GM12878 (cell line): ENCODE data around the gene GFM1. TPM values are rescaled to one million over a fixed set of nuclear protein-coding genes. Genes with fewer than 3 reads are reported as not detected.

Source experiments
- ATAC-seq: fragments of 200-7000 bp; cut with Tn5 transposase; 3 replicates; pipeline ENCODE4 v1.9.1; 2020; ENCODE audit warnings: mild to moderate bottlenecking, moderate library complexity
- BruUV-seq: library from RNA; stranded (reverse); fragments of 400-500 nt; replicated peaks from 2 replicates; lab custom pipeline; 2021; lab: Mats Ljungman, UMichigan
- CTCF ChIA-PET: fragments of 300-600 bp; sonication (Branson Sonifier 250); formaldehyde crosslinking; extraction: SDS; loops from one replicate; lab custom pipeline; 2021; ENCODE audit warnings: inconsistent platforms; lab: Yijun Ruan, JAX
- POLR2A ChIA-PET: fragments of 350-600 bp; formaldehyde crosslinking; extraction: SDS; loops from one replicate; lab custom pipeline; 2021; ENCODE audit warnings: inconsistent platforms; lab: Charles Lee
- RAD21 ChIA-PET: fragments of 300-600 bp; sonication (Branson Sonifier 250); formaldehyde crosslinking; loops from one replicate; lab custom pipeline; 2023; ENCODE audit warnings: antibody characterized with exemption; ENCODE audit not compliant: unreplicated experiment; lab: Charles Lee
- SMC1A ChIA-PET: fragments of 300-600 bp; sonication (Branson Sonifier 250); formaldehyde crosslinking; loops from one replicate; lab custom pipeline; 2023; ENCODE audit not compliant: unreplicated experiment, uncharacterized antibody; lab: Charles Lee
- DNase-seq: peaks from one replicate; pipeline ENCODE4 v3.0.0-alpha.2; 2011; ENCODE audit warnings: low read depth, low spot score
- FAIRE-seq: peaks from 3 replicates; lab custom pipeline; 2011; peaks lifted over from hg19 to GRCh38; lab: Jason Lieb, UNC
- H2AFZ ChIP-seq: 2 replicates; pipeline ENCODE4 v1.6.0; 2011; ENCODE audit warnings: low read depth, low read length, control low read depth; ENCODE audit not compliant: control insufficient read depth
- H3K27ac ChIP-seq: 2 replicates; pipeline ENCODE4 v1.5.1; 2011; ENCODE audit warnings: control low read depth; ENCODE audit not compliant: control insufficient read depth, insufficient read depth
- H3K27me3 ChIP-seq, 2 experiments: replicated peaks in 1 of 2; 2 replicates each; pipeline versions ENCODE4 v1.6.0 to v1.6.1; 2011; ENCODE audit warnings: low read length in 1 of 2; ENCODE audit not compliant: control insufficient read depth in 2 of 2, insufficient read depth in 2 of 2
- H3K36me3 ChIP-seq, 2 experiments: 2 replicates each; pipeline ENCODE4 v1.5.1; 2011; ENCODE audit warnings: low read length in 1 of 2; ENCODE audit not compliant: control insufficient read depth in 2 of 2, insufficient read depth in 2 of 2
- H3K4me1 ChIP-seq: 2 replicates; pipeline ENCODE4 v1.6.1; 2011; ENCODE audit warnings: mild to moderate bottlenecking, low read length, moderate library complexity, mixed read lengths; ENCODE audit not compliant: control insufficient read depth, insufficient read depth
- H3K4me2 ChIP-seq: 2 replicates; pipeline ENCODE4 v1.6.0; 2011; ENCODE audit warnings: control low read depth; ENCODE audit not compliant: control insufficient read depth, insufficient read depth
- H3K4me3 ChIP-seq: fragments of 200-600 bp; sonication (generic); 2 replicates; pipeline ENCODE4 v1.5.1; 2016
- H3K79me2 ChIP-seq: 2 replicates; pipeline ENCODE4 v1.6.0; 2011; ENCODE audit warnings: low read length; ENCODE audit not compliant: control insufficient read depth, insufficient read depth
- H3K9ac ChIP-seq: 2 replicates; pipeline ENCODE4 v1.8.0; 2011; ENCODE audit warnings: low read length, control low read depth, mixed read lengths; ENCODE audit not compliant: control insufficient read depth, insufficient read depth
- H3K9me3 ChIP-seq: replicated peaks from 3 replicates; pipeline ENCODE4 v1.5.1; 2011; ENCODE audit warnings: mild to moderate bottlenecking, low read length; ENCODE audit not compliant: control insufficient read depth, insufficient read depth
- H4K20me1 ChIP-seq: 2 replicates; pipeline ENCODE4 v1.6.0; 2011; ENCODE audit not compliant: control insufficient read depth, insufficient read depth
- EGR1 ChIP-seq, 2 experiments: IDR thresholded peaks; 1 replicate in 1 of 2; 2 replicates in 1 of 2; pipeline ENCODE4 v1.6.1; 2011 to 2012; ENCODE audit warnings: low read depth in 2 of 2, low read length in 2 of 2, borderline replicate concordance in 1 of 2, mild to moderate bottlenecking in 1 of 2, moderate library complexity in 1 of 2
- MXI1 ChIP-seq: fragments of 150-350 bp; IDR thresholded peaks from 2 replicates; pipeline ENCODE4 v1.6.1; 2011; ENCODE audit warnings: low read depth, mild to moderate bottlenecking, inconsistent platforms, low read length, improper control_type of control experiment
- POLR2AphosphoS5 ChIP-seq: IDR thresholded peaks from 2 replicates; pipeline ENCODE4 v1.6.1; 2011; ENCODE audit warnings: mild to moderate bottlenecking, low read length, inconsistent platforms
- WGBS: methylation state at CpG from one replicate; pipeline ENCODE4 v1.1.6; 2016; ENCODE audit warnings: low lambda C conversion rate; ENCODE audit not compliant: insufficient replicate concordance, insufficient coverage; ENCODE audit errors: missing lambda C conversion rate; 5-methylcytosine and 5-hydroxymethylcytosine counted together
- in situ Hi-C: fragments of 300-500 bp; cut with MboI; formaldehyde crosslinking; loops from 9 replicates; pipeline ENCODE4 v1.14.3; 2018; ENCODE audit warnings: mixed read lengths
- intact Hi-C: fragments of 100-400 bp; cut with micrococcal nuclease; formaldehyde crosslinking; loops from one replicate; pipeline ENCODE4 v1.14.2; 2022; ENCODE audit not compliant: unreplicated experiment
- polyA plus RNA-seq, 11 experiments: library from polyadenylated mRNA; depleted of rRNA in 4 of 11; unstranded in 6 of 11; stranded (reverse) in 5 of 11; fragments of >200 nt; fragmentation: Nextera tagmentation in 4 of 11; fragmentation: Illumina TruSeq in 1 of 11; extraction: Ambion mirVana in 4 of 11; extraction: Trizol in 1 of 11; gene quantifications; 1 replicate in 1 of 11; 2 replicates in 10 of 11; pipeline versions ENCODE4 v1.2.1 to v1.2.3, GENCODE V29; 2011 to 2016; ENCODE audit warnings: inconsistent platforms in 2 of 11, missing spikeins in 2 of 11, low read depth in 1 of 11
- total RNA-seq, 4 experiments: library from RNA; depleted of rRNA in 3 of 4; stranded (reverse); fragments of >200 nt in 3 of 4; fragmentation: Illumina TruSeq in 1 of 4; extraction: Trizol in 1 of 4; gene quantifications; 2 replicates each; pipeline versions ENCODE4 v1.2.1 to v1.2.3, GENCODE V29; 2013 to 2021
- TF ChIP-seq, protein P1 (sequence below): fragments of 450-650 bp; IDR thresholded peaks from 2 replicates; pipeline ENCODE4 v1.6.1; 2017; ENCODE audit warnings: mild to moderate bottlenecking
- TF ChIP-seq, protein P2 (sequence below): IDR thresholded peaks from 2 replicates; pipeline ENCODE4 v1.6.1; 2011; ENCODE audit warnings: low read depth, low read length, improper control_type of control experiment, borderline replicate concordance

GFM1 gene
- total and polyA plus RNA-seq, 10 of the 15 experiments (the other 5 are each of a cell fraction or from before 2014, with no cell fraction given), result 36.9 to 87.2 (median 57.3) TPM

DNA sequence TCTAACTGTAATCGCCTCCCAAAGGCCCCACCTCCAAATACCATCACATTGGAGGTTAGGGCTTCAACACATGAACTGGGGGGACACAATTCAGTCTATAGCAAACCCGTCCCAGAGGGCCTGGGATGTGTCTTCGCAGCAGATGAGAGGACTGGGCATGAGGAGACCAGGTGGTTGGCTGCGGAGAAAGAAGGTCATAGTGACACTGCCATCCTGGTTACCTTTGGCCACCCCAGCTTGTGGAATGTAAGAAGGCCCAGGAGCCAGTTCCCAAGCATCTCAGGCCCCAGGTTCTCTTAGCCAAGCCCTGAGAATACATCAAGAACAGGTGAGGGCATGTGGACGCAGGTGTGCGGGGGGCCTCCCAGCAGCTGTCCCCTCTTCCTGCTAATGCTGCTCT, 94.3 kb downstream of the GFM1 start:
- Histone ChIP-seq H3K4me3 (no peak overlapping the region), H3K27me3 (no peaks in the 10 kb centered on the region), H3K4me1 (no peaks in the 10 kb centered on the region), H3K9ac (no peak overlapping the region), H3K4me2 (no peak overlapping the region), H3K36me3 (no peaks in the 10 kb centered on the region), H3K9me3 (no peaks in the 10 kb centered on the region), H3K79me2 (no peaks in the 10 kb centered on the region), H2AFZ (no peak overlapping the region), H4K20me1 (no peaks in the 10 kb centered on the region), H3K27ac (no peak overlapping the region)
- ATAC-seq (no peak), FAIRE-seq (no peak), DNase-seq (no peak)
- ChIA-PET CTCF (interaction anchor here (0.9 to 3.4 kb wide), 2 partner anchors 11 to 87 kb away, joined by 4 to 22 read pairs; no protein-coding TSS in a partner anchor), RAD21 (no interaction called here), POLR2A (no interaction called here), SMC1A (no interaction called here)
- TF ChIP-seq EGR1 (IDR thresholded peaks at IDR 0.05; ENCODE audit: borderline replicate concordance in 1 of 2, low read depth in 2 of 2, low read length in 2 of 2), result no peak
- TF ChIP-seq, protein P1, sequence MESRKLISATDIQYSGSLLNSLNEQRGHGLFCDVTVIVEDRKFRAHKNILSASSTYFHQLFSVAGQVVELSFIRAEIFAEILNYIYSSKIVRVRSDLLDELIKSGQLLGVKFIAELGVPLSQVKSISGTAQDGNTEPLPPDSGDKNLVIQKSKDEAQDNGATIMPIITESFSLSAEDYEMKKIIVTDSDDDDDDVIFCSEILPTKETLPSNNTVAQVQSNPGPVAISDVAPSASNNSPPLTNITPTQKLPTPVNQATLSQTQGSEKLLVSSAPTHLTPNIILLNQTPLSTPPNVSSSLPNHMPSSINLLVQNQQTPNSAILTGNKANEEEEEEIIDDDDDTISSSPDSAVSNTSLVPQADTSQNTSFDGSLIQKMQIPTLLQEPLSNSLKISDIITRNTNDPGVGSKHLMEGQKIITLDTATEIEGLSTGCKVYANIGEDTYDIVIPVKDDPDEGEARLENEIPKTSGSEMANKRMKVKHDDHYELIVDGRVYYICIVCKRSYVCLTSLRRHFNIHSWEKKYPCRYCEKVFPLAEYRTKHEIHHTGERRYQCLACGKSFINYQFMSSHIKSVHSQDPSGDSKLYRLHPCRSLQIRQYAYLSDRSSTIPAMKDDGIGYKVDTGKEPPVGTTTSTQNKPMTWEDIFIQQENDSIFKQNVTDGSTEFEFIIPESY, result no peak
- no TSS peak for BruUV-seq
- in situ Hi-C loops (no loop called here), intact Hi-C loops (no loop called here)
- 82% methylated on average over 6 of the region's 6 CpGs for WGBS

DNA sequence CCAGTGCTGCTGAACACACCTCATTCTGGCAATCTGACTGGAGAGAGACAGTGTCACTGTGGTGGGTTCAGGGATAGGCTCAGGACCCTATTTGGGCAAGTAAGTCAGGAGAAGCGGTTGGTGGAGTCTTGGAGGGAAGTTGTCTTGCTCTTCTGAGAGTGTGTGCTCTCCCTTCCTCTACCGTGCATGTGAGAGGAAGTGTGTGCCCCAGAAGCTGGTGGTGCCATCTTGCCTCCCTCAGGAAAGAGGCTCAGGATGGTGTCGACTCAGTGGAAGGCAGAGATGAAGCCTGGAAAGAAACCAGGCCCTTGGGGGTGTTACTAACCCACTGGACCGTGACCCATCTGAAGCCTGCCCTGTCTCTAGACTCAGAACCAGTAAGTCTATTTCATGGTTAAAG, 94.8 kb downstream of the GFM1 start:
- Histone ChIP-seq H3K9me3 (no peaks in the 10 kb centered on the region), H3K27ac (no peak overlapping the region), H3K27me3 (no peaks in the 10 kb centered on the region), H3K4me1 (no peaks in the 10 kb centered on the region), H2AFZ (no peak overlapping the region), H3K79me2 (no peaks in the 10 kb centered on the region), H3K4me3 (no peak overlapping the region), H4K20me1 (no peaks in the 10 kb centered on the region), H3K36me3 (no peaks in the 10 kb centered on the region), H3K4me2 (no peak overlapping the region), H3K9ac (no peak overlapping the region)
- WGBS, result 95% methylated on average over 4 of the region's 4 CpGs
- in situ Hi-C loops, result no loop called here
- ChIA-PET SMC1A (no interaction called here), CTCF (no interaction called here), POLR2A (no interaction called here), RAD21 (no interaction called here)
- ATAC-seq, result no peak
- no TSS peak for BruUV-seq
- DNase-seq, result no peak
- no peak for FAIRE-seq
- intact Hi-C loops, result no loop called here
- TF ChIP-seq POLR2AphosphoS5 (no peak), MXI1 (no peak)
- TF ChIP-seq, protein P2, sequence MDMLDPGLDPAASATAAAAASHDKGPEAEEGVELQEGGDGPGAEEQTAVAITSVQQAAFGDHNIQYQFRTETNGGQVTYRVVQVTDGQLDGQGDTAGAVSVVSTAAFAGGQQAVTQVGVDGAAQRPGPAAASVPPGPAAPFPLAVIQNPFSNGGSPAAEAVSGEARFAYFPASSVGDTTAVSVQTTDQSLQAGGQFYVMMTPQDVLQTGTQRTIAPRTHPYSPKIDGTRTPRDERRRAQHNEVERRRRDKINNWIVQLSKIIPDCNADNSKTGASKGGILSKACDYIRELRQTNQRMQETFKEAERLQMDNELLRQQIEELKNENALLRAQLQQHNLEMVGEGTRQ, result no peak
